Natural killer cell treated with Interleukin-12 subunit alpha and Interleukin-12 subunit beta and Interleukin-15 and Interleukin-18, amount 100 ng/mL, for 72 hours (primary cell): ENCODE data around the gene FAM131A. TPM values are rescaled to one million over a fixed set of nuclear protein-coding genes. Genes with fewer than 3 reads are reported as not detected.

Source experiments
- ATAC-seq, 2 donors: fragments of 150-1000 bp; cut with Tn5 transposase in 1 of 2; sonication (Bioruptor Pico), chemical (Tn5 transposase) in 1 of 2; 2 replicates each; pipeline ENCODE4 v1.10.0; 2021
- DNase-seq: peaks from one replicate; pipeline ENCODE4 v3.0.0; 2022; ENCODE audit warnings: low spot score
- H3K27ac Mint-ChIP-seq, 2 donors: 1 replicate in 1 of 2; 2 replicates in 1 of 2; pipeline ENCODE4 v1.8.0; 2022; ENCODE audit warnings: mixed read lengths in 2 of 2, mild to moderate bottlenecking in 1 of 2, moderate library complexity in 1 of 2
- H3K27me3 Mint-ChIP-seq, 2 donors: 1 replicate in 1 of 2; 2 replicates in 1 of 2; pipeline ENCODE4 v1.8.0; 2022; ENCODE audit warnings: mixed read lengths in 2 of 2
- H3K36me3 Mint-ChIP-seq: one replicate; pipeline ENCODE4 v1.8.0; 2022; ENCODE audit warnings: mixed read lengths
- H3K4me1 Mint-ChIP-seq, 2 donors: 1 replicate in 1 of 2; 2 replicates in 1 of 2; pipeline ENCODE4 v1.8.0; 2022; ENCODE audit warnings: low read depth in 2 of 2, mixed read lengths in 2 of 2, mild to moderate bottlenecking in 1 of 2
- H3K4me3 Mint-ChIP-seq: one replicate; pipeline ENCODE4 v1.8.0; 2022; ENCODE audit warnings: mixed read lengths
- H3K9me3 Mint-ChIP-seq: 2 replicates; pipeline ENCODE4 v1.8.0; 2022; ENCODE audit warnings: mixed read lengths
- total RNA-seq, 2 donors: library from RNA; stranded (reverse); gene quantifications; one replicate each; pipeline ENCODE4 v1.2.3, GENCODE V29; 2022

The FAM131A gene
- total RNA-seq, 2 donors from 2014 or later = 3.2 to 5.8 TPM

GRCh38 chr3:184307915-184308314 lies 29.5 kb upstream of the FAM131A start:
- Mint-ChIP-seq H3K4me3 (no peak overlapping the region), H3K4me1 (peaks cover 0 to 2% of the 10 kb centered on the region in 2 donors), H3K9me3 (no peaks in the 10 kb centered on the region), H3K27me3 (no peaks in the 10 kb centered on the region), H3K27ac (no peak overlapping the region), H3K36me3 (peaks cover 40% of the 10 kb centered on the region)
- DNase-seq (no peak), ATAC-seq (no peak)

GRCh38 chr3:184308744-184309143 lies 28.7 kb upstream of the FAM131A start:
- DNase-seq (no peak), ATAC-seq (no peak)
- H3K36me3 Mint-ChIP-seq = peaks cover 34% of the 10 kb centered on the region
- peaks cover 0 to 2% of the 10 kb centered on the region in 2 donors for H3K4me1 Mint-ChIP-seq
- H3K27me3 Mint-ChIP-seq = no peaks in the 10 kb centered on the region
- H3K9me3 Mint-ChIP-seq = no peaks in the 10 kb centered on the region
- no peak overlapping the region for H3K4me3 Mint-ChIP-seq
- no peak overlapping the region for H3K27ac Mint-ChIP-seq

- peaks cover 5 to 8% of the 10 kb centered on the region in 2 donors for H3K4me1 Mint-ChIP-seq
- H3K36me3 Mint-ChIP-seq = peaks cover 23% of the 10 kb centered on the region
- DNase-seq (no peak), ATAC-seq (no peak)
- H3K9me3 Mint-ChIP-seq = no peaks in the 10 kb centered on the region
- H3K27ac Mint-ChIP-seq = no peak overlapping the region
- H3K27me3 Mint-ChIP-seq = no peaks in the 10 kb centered on the region
- no peak overlapping the region for H3K4me3 Mint-ChIP-seq
Observed at GRCh38 chr3:184311633-184312032, 25.8 kb upstream of the FAM131A start.

GRCh38 chr3:184314363-184314699 lies 23.1 kb upstream of the FAM131A start, which contains the start of gene EIF4G1:
Gene EIF4G1, plus strand, starts transcription at chr3:184314606. Its CDS starts 1,191 bp downstream, at chr3:184315797.
- Mint-ChIP-seq H3K4me1 (peaks cover 24 to 25% of the 10 kb centered on the region in 2 donors), H3K27ac (peak within 1 kb of the TSS; percentile 71 to 81), H3K9me3 (no peaks in the 10 kb centered on the region), H3K27me3 (no peaks in the 10 kb centered on the region), H3K4me3 (peak within 1 kb of the TSS; percentile 93), H3K36me3 (peaks cover 15% of the 10 kb centered on the region)
- peak; percentile 93 to 97 for ATAC-seq
- DNase-seq = peak; percentile 97

- ATAC-seq (peak; percentile 77 to 80), DNase-seq (peak; percentile 83)
- H3K9me3 Mint-ChIP-seq = no peaks in the 10 kb centered on the region
- peaks cover 15% of the 10 kb centered on the region for H3K36me3 Mint-ChIP-seq
- no peaks in the 10 kb centered on the region for H3K27me3 Mint-ChIP-seq
- peak overlapping the region; percentile 71 for H3K27ac Mint-ChIP-seq
- H3K4me1 Mint-ChIP-seq = peaks cover 28 to 30% of the 10 kb centered on the region in 2 donors
- peak overlapping the region; percentile 93 for H3K4me3 Mint-ChIP-seq
Observed at GRCh38 chr3:184314700-184315542, 22.5 kb upstream of the FAM131A start.

- Mint-ChIP-seq H3K27ac (peak overlapping the region; percentile 58 to 71), H3K4me1 (peaks cover 28 to 30% of the 10 kb centered on the region in 2 donors), H3K36me3 (peaks cover 15% of the 10 kb centered on the region), H3K4me3 (peak overlapping the region; percentile 93), H3K27me3 (no peaks in the 10 kb centered on the region), H3K9me3 (no peaks in the 10 kb centered on the region)
- ATAC-seq (no peak), DNase-seq (no peak)
Observed at GRCh38 chr3:184315543-184315867, 21.9 kb upstream of the FAM131A start.

GRCh38 chr3:184315871-184316661 lies 21.3 kb upstream of the FAM131A start:
- Mint-ChIP-seq H3K4me3 (peak overlapping the region; percentile 93), H3K27ac (peak overlapping the region; percentile 58 to 71), H3K36me3 (peaks cover 19% of the 10 kb centered on the region), H3K27me3 (no peaks in the 10 kb centered on the region), H3K4me1 (peaks cover 31 to 35% of the 10 kb centered on the region in 2 donors), H3K9me3 (no peaks in the 10 kb centered on the region)
- DNase-seq = no peak
- no peak for ATAC-seq

GRCh38 chr3:184316792-184317191 lies 20.6 kb upstream of the FAM131A start:
- H3K4me1 Mint-ChIP-seq = peaks cover 34 to 41% of the 10 kb centered on the region in 2 donors
- H3K9me3 Mint-ChIP-seq = no peaks in the 10 kb centered on the region
- H3K36me3 Mint-ChIP-seq = peaks cover 27% of the 10 kb centered on the region

GRCh38 chr3:184317201-184317600 lies 20.2 kb upstream of the FAM131A start:
- H3K4me1 Mint-ChIP-seq = peaks cover 34 to 41% of the 10 kb centered on the region in 2 donors
- peaks cover 31% of the 10 kb centered on the region for H3K36me3 Mint-ChIP-seq

More at GRCh38 chr3:184316792-184317191, 20.6 kb upstream of the FAM131A start:
- Mint-ChIP-seq H3K27me3 (no peaks in the 10 kb centered on the region), H3K4me3 (peak overlapping the region; percentile 93), H3K27ac (peak overlapping the region; percentile 58 to 71)
- DNase-seq (no peak), ATAC-seq (no peak)

GRCh38 chr3:184320104-184320445 lies 17.3 kb upstream of the FAM131A start:
- H3K4me1 Mint-ChIP-seq = peaks cover 37 to 47% of the 10 kb centered on the region in 2 donors
- H3K9me3 Mint-ChIP-seq = no peaks in the 10 kb centered on the region
- H3K27me3 Mint-ChIP-seq = no peaks in the 10 kb centered on the region
- peak in 1 of 2 donors; percentile 36 for ATAC-seq
- H3K4me3 Mint-ChIP-seq = no peak overlapping the region
- peak overlapping the region in 1 of 2 donors; percentile 53 for H3K27ac Mint-ChIP-seq
- H3K36me3 Mint-ChIP-seq = peaks cover 43% of the 10 kb centered on the region
- DNase-seq = no peak

More at GRCh38 chr3:184317201-184317600, 20.2 kb upstream of the FAM131A start:
- peak overlapping the region; percentile 38 to 58 for H3K27ac Mint-ChIP-seq
- H3K9me3 Mint-ChIP-seq = no peaks in the 10 kb centered on the region
- H3K4me3 Mint-ChIP-seq = peak overlapping the region; percentile 93
- DNase-seq (no peak), ATAC-seq (no peak)
- H3K27me3 Mint-ChIP-seq = no peaks in the 10 kb centered on the region

GRCh38 chr3:184321666-184322065 lies 15.7 kb upstream of the FAM131A start:
- no peak for ATAC-seq
- DNase-seq = no peak
- H3K27ac Mint-ChIP-seq = no peak overlapping the region
- H3K27me3 Mint-ChIP-seq = no peaks in the 10 kb centered on the region
- H3K36me3 Mint-ChIP-seq = peaks cover 40% of the 10 kb centered on the region
- H3K9me3 Mint-ChIP-seq = no peaks in the 10 kb centered on the region
- peaks cover 32 to 40% of the 10 kb centered on the region in 2 donors for H3K4me1 Mint-ChIP-seq
- H3K4me3 Mint-ChIP-seq = no peak overlapping the region

GRCh38 chr3:184322731-184323487 lies 14.5 kb upstream of the FAM131A start:
- no peak for ATAC-seq
- Mint-ChIP-seq H3K27me3 (no peaks in the 10 kb centered on the region), H3K4me3 (no peak overlapping the region), H3K4me1 (peaks cover 24 to 30% of the 10 kb centered on the region in 2 donors), H3K9me3 (no peaks in the 10 kb centered on the region), H3K36me3 (peaks cover 46% of the 10 kb centered on the region), H3K27ac (peak overlapping the region in 1 of 2 donors; percentile 35)
- no peak for DNase-seq

GRCh38 chr3:184323696-184324095 lies 13.7 kb upstream of the FAM131A start:
- DNase-seq (no peak), ATAC-seq (no peak)
- Mint-ChIP-seq H3K27me3 (no peaks in the 10 kb centered on the region), H3K4me3 (no peak overlapping the region), H3K36me3 (peaks cover 45% of the 10 kb centered on the region), H3K27ac (no peak overlapping the region), H3K4me1 (peaks cover 25 to 27% of the 10 kb centered on the region in 2 donors), H3K9me3 (no peaks in the 10 kb centered on the region)
